Measurements from ENCODE around the gene CYB561A3.

GRCh38 chr11:61392981-61393595 lies 31.4 kb upstream of the CYB561A3 start:
- TF ChIP-seq CTCF (IDR thresholded peaks at IDR 0.05) (peak; percentile 33; the same call in 1 of the 2 replicates), POLR2AphosphoS5 (IDR thresholded peaks at IDR 0.05; ENCODE audit: low read depth, low read length) (no peak)
